ENCODE data around the gene PCDHGA8.
"Not testable (repeated sequence)": the region's sequence is repeated elsewhere in the genome, so short reads cannot be mapped to it uniquely, and the experiment has no call there.

Gene PCDHGA8

DNA sequence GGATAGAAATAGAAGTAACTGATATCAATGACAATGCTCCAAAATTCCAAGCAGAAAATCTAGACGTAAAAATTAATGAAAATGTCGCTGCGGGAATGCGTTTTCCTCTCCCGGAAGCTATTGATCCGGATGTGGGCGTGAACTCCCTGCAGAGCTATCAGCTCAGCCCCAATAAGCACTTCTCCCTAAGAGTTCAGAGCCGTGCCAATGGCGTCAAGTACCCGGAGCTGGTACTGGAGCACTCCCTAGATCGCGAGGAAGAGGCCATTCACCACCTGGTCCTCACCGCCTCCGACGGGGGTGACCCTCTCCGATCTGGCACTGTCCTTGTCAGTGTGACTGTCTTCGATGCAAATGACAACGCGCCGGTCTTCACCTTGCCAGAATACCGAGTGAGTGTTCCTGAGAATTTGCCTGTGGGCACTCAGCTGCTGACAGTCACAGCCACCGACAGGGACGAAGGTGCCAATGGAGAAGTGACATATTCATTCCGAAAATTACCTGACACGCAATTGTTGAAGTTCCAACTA, 21.2 kb downstream of the PCDHGA8 start:
- TF ChIP-seq, protein P1, sequence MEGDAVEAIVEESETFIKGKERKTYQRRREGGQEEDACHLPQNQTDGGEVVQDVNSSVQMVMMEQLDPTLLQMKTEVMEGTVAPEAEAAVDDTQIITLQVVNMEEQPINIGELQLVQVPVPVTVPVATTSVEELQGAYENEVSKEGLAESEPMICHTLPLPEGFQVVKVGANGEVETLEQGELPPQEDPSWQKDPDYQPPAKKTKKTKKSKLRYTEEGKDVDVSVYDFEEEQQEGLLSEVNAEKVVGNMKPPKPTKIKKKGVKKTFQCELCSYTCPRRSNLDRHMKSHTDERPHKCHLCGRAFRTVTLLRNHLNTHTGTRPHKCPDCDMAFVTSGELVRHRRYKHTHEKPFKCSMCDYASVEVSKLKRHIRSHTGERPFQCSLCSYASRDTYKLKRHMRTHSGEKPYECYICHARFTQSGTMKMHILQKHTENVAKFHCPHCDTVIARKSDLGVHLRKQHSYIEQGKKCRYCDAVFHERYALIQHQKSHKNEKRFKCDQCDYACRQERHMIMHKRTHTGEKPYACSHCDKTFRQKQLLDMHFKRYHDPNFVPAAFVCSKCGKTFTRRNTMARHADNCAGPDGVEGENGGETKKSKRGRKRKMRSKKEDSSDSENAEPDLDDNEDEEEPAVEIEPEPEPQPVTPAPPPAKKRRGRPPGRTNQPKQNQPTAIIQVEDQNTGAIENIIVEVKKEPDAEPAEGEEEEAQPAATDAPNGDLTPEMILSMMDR (IDR thresholded peaks at IDR 0.05; ENCODE audit: insufficient read depth, low read length, poor library complexity, severe bottlenecking) = no peak
- TF ChIP-seq EZH2phosphoT487 (conservative IDR thresholded peaks at IDR 0.05; ENCODE audit: low read length) = no peak
- H3K36me3 ChIP-seq (ENCODE audit: low read length) = no peaks in the 10 kb centered on the region
- no peak overlapping the region for H3K4me2 ChIP-seq (ENCODE audit: low read depth, low read length, poor library complexity, severe bottlenecking)
- H2AFZ ChIP-seq (ENCODE audit: low read depth, low read length, severe bottlenecking) = no peak overlapping the region
- H3K9ac ChIP-seq (ENCODE audit: low read length) = no peak overlapping the region
- 0 out of 2 replicates have a peak, but pooled peaks cover 3% of the 10 kb centered on the region for H3K79me2 ChIP-seq (ENCODE audit: insufficient read depth, low read length)
- peaks cover 12% of the 10 kb centered on the region; the same call in 1 of the 2 replicates for H3K9me3 ChIP-seq (ENCODE audit: insufficient read depth, low read length)
- H3K27me3 ChIP-seq (ENCODE audit: low read length) = no peaks in the 10 kb centered on the region
- H3K27ac ChIP-seq (ENCODE audit: low read depth, low read length) = no peak overlapping the region
- no peaks in the 10 kb centered on the region for H3K9me2 ChIP-seq (replicated peaks; ENCODE audit: insufficient read depth, low read length)
- H3F3A ChIP-seq (ENCODE audit: insufficient read depth) = 0 out of 2 replicates have a peak, but pooled peaks cover 5% of the 10 kb centered on the region
- no peaks in the 10 kb centered on the region for H4K20me1 ChIP-seq (ENCODE audit: low read depth, low read length)
- no peak overlapping the region for H3K4me3 ChIP-seq (ENCODE audit: insufficient read depth, low read length, poor library complexity, severe bottlenecking)

DNA sequence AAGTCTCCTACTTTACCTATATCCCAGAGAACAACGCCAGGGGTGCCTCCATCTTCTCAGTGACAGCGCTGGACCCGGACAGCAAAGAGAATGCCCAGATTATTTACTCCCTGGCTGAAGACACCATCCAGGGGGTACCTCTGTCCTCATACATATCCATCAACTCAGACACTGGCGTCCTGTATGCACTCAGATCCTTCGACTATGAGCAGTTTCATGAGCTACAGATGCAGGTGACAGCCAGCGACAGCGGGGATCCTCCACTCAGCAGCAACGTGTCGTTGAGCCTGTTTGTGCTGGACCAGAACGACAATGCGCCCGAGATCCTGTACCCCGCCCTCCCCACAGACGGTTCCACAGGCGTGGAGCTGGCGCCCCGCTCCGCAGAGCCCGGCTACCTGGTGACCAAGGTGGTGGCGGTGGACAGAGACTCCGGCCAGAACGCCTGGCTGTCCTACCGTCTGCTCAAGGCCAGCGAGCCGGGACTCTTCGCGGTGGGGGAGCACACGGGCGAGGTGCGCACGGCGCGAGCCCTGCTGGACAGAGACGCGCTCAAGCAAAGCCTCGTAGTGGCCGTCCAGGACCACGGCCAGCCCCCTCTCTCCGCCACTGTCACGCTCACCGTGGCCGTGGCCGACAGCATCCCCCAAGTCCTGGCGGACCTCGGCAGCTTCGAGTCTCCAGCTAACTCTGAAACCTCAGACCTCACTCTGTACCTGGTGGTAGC, 22.3 kb downstream of the PCDHGA8 start:
- H3K4me3 ChIP-seq (ENCODE audit: insufficient read depth, low read length, poor library complexity, severe bottlenecking); H3K9ac ChIP-seq (ENCODE audit: low read length): not testable (repeated sequence)

DNA sequence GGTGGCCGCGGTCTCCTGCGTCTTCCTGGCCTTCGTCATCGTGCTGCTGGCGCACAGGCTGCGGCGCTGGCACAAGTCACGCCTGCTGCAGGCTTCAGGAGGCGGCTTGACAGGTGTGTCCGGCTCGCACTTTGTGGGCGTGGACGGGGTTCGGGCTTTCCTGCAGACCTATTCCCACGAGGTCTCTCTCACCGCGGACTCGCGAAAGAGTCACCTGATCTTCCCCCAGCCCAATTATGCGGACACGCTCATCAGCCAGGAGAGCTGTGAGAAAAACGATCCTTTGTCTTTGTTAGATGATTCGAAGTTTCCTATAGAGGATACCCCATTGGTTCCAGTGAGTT, 22.8 kb downstream of the PCDHGA8 start:
- not testable (repeated sequence) for H3K4me3 ChIP-seq (ENCODE audit: insufficient read depth, low read length, poor library complexity, severe bottlenecking); H3F3A ChIP-seq (ENCODE audit: insufficient read depth); H3K9me2 ChIP-seq (replicated peaks; ENCODE audit: insufficient read depth, low read length); H3K4me2 ChIP-seq (ENCODE audit: low read depth, low read length, poor library complexity, severe bottlenecking); H3K27me3 ChIP-seq (ENCODE audit: low read length); H3K27ac ChIP-seq (ENCODE audit: low read depth, low read length); H3K36me3 ChIP-seq (ENCODE audit: low read length); H3K9ac ChIP-seq (ENCODE audit: low read length); H2AFZ ChIP-seq (ENCODE audit: low read depth, low read length, severe bottlenecking); H3K79me2 ChIP-seq (ENCODE audit: insufficient read depth, low read length); H4K20me1 ChIP-seq (ENCODE audit: low read depth, low read length)
- H3K9me3 ChIP-seq (ENCODE audit: insufficient read depth, low read length) = peaks cover 10% of the 10 kb centered on the region; the same call in 1 of the 2 replicates

More for the DNA sequence above, 22.3 kb downstream of the PCDHGA8 start:
- H3K9me3 ChIP-seq (ENCODE audit: insufficient read depth, low read length); H3K27me3 ChIP-seq (ENCODE audit: low read length); H3K27ac ChIP-seq (ENCODE audit: low read depth, low read length); H2AFZ ChIP-seq (ENCODE audit: low read depth, low read length, severe bottlenecking); H3F3A ChIP-seq (ENCODE audit: insufficient read depth); H3K4me2 ChIP-seq (ENCODE audit: low read depth, low read length, poor library complexity, severe bottlenecking); H3K36me3 ChIP-seq (ENCODE audit: low read length); H3K9me2 ChIP-seq (replicated peaks; ENCODE audit: insufficient read depth, low read length); H4K20me1 ChIP-seq (ENCODE audit: low read depth, low read length); H3K79me2 ChIP-seq (ENCODE audit: insufficient read depth, low read length): not testable (repeated sequence)

DNA sequence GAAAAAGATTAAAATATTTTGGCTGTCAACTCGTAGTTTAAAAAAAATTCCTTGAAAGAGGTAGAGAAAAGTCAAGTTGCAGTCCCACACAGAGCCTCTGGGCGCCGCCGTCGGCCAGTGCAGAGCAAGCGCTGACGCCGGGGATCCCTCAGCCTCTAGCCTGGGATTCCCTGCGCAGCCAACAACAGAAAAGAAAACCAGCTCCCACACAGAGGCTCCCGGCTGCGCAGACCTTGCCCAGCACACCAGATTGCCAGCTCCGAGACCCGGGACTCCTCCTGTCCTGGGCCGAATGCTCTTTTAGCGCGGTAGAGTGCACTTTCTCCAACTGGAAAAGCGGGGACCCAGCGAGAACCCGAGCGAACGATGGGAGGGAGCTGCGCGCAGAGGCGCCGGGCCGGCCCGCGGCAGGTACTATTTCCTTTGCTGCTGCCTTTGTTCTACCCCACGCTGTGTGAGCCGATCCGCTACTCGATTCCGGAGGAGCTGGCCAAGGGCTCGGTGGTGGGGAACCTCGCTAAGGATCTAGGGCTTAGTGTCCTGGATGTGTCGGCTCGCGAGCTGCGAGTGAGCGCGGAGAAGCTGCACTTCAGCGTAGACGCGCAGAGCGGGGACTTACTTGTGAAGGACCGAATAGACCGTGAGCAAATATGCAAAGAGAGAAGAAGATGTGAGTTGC, 25.2 kb downstream of the PCDHGA8 start, which contains the start of gene PCDHGB7:
Gene PCDHGB7, plus strand, starts transcription at position 184 of the 679 bp plus-strand sequence. Its CDS starts 183 bp downstream, at position 367.
- H3K79me2 ChIP-seq (ENCODE audit: insufficient read depth, low read length); H3F3A ChIP-seq (ENCODE audit: insufficient read depth); H3K4me2 ChIP-seq (ENCODE audit: low read depth, low read length, poor library complexity, severe bottlenecking); H3K27me3 ChIP-seq (ENCODE audit: low read length); H3K9me2 ChIP-seq (replicated peaks; ENCODE audit: insufficient read depth, low read length); H3K27ac ChIP-seq (ENCODE audit: low read depth, low read length); H2AFZ ChIP-seq (ENCODE audit: low read depth, low read length, severe bottlenecking); H4K20me1 ChIP-seq (ENCODE audit: low read depth, low read length); H3K36me3 ChIP-seq (ENCODE audit: low read length); H3K4me3 ChIP-seq (ENCODE audit: insufficient read depth, low read length, poor library complexity, severe bottlenecking); H3K9ac ChIP-seq (ENCODE audit: low read length): not testable (repeated sequence)
- TF ChIP-seq, protein P1 (IDR thresholded peaks at IDR 0.05; ENCODE audit: insufficient read depth, low read length, poor library complexity, severe bottlenecking) = peak; percentile 21
- peaks cover 13% of the 10 kb centered on the region; the same call in 1 of the 2 replicates for H3K9me3 ChIP-seq (ENCODE audit: insufficient read depth, low read length)
